22Rv1 (cell line): Measurements from ENCODE around the gene EID3.

Experiments used
- ZFX ChIP-seq: fragments of 450-650 bp; IDR thresholded peaks from 2 replicates; pipeline ENCODE4 v1.6.1; 2017; ENCODE audit warnings: antibody characterized with exemption, borderline replicate concordance
- TF ChIP-seq, protein P1 (sequence below): fragments of 450-650 bp; IDR thresholded peaks from 2 replicates; pipeline ENCODE4 v1.5.1; 2017; ENCODE audit warnings: mild to moderate bottlenecking

DNA sequence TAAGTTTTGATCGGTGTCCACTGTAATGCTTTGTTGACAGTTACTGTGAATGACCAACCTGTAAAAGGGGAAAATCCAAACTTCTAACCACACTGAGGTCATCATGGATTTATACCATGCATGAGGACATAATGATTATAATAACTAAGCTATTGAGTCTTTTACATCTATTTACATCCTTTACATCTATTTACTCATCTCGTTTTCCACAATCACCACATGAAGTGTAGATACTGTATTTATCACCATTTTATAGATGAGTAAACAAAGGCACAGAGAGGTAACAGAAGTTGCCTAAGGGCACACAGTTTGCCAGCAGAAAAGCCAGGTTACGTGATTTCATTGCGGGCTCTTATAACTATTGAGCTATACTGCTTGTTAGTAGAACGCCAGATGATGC lies 27.9 kb upstream of the EID3 start:
- TF ChIP-seq, protein P1, sequence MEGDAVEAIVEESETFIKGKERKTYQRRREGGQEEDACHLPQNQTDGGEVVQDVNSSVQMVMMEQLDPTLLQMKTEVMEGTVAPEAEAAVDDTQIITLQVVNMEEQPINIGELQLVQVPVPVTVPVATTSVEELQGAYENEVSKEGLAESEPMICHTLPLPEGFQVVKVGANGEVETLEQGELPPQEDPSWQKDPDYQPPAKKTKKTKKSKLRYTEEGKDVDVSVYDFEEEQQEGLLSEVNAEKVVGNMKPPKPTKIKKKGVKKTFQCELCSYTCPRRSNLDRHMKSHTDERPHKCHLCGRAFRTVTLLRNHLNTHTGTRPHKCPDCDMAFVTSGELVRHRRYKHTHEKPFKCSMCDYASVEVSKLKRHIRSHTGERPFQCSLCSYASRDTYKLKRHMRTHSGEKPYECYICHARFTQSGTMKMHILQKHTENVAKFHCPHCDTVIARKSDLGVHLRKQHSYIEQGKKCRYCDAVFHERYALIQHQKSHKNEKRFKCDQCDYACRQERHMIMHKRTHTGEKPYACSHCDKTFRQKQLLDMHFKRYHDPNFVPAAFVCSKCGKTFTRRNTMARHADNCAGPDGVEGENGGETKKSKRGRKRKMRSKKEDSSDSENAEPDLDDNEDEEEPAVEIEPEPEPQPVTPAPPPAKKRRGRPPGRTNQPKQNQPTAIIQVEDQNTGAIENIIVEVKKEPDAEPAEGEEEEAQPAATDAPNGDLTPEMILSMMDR, result no peak
- TF ChIP-seq ZFX, result no peak
